ENCODE data around the gene SYT1. TPM values are rescaled to one million over a fixed set of nuclear protein-coding genes. Genes with fewer than 3 reads are reported as not detected.
A peak's percentile ranks its signal among the peaks of the same experiment; 100 is the strongest.

SYT1 gene
- total RNA-seq, 1 experiment from 2014 or later = 44.9 TPM

- TF ChIP-seq ZNF274 (IDR thresholded peaks at IDR 0.05; ENCODE audit: low read depth, low read length) = no peak
- peak; percentile 45; the same call in 1 of the 2 replicates for TF ChIP-seq EGR1 (IDR thresholded peaks at IDR 0.05; ENCODE audit: low read depth)
- no peak for TF ChIP-seq YY1 (IDR thresholded peaks at IDR 0.05; ENCODE audit: extremely low read depth, insufficient replicate concordance, low read depth, low read length)
Measured at GRCh38 chr12:78864403-78864869, at the start of gene SYT1 (continued).

GRCh38 chr12:78818487-78818886, 46.1 kb upstream of the SYT1 start:
- intact Hi-C loops (cut with micrococcal nuclease) = no loop called here
- H3K27me3 ChIP-seq (ENCODE audit: insufficient read depth, low read length) = no peaks in the 10 kb centered on the region
- no peaks in the 10 kb centered on the region for H4K20me1 ChIP-seq (ENCODE audit: insufficient read depth)
- H3K9me3 ChIP-seq (ENCODE audit: control insufficient read depth in 1 of 2, insufficient read depth in 1 of 2, low read depth in 1 of 2, low read length in 2 of 2) = no peaks in the 10 kb centered on the region
- no peaks in the 10 kb centered on the region for H3K79me2 ChIP-seq (ENCODE audit: insufficient read depth, low read length)
- H3K9me2 ChIP-seq (ENCODE audit: insufficient read depth) = peaks cover 4% of the 10 kb centered on the region; the same call in 1 of the 2 replicates
- DNase-seq (ENCODE audit: low read depth, low spot score) (peak; percentile 82), ATAC-seq (peak; percentile 97)
- H3K4me3 ChIP-seq (replicated peaks in 1 of 2; ENCODE audit: low read depth in 1 of 2, low read length in 2 of 2) = peak overlapping the region in 1 of 2 experiments; percentile 23; a peak in 2 of 4 replicates
- H3K27ac ChIP-seq (ENCODE audit: low read depth, low read length) = no peak overlapping the region
- BruUV-seq (replicated peaks) = no TSS peak
- TF ChIP-seq YY1 (IDR thresholded peaks at IDR 0.05; ENCODE audit: extremely low read depth, insufficient replicate concordance, low read depth, low read length) = peak; percentile 44
- TF ChIP-seq SIN3A (IDR thresholded peaks at IDR 0.05; ENCODE audit: low read depth) = no peak
- 0 out of 2 replicates have a peak, but pooled peaks have one; percentile 13 for TF ChIP-seq SP1 (IDR thresholded peaks at IDR 0.05; ENCODE audit: low read depth)
- TF ChIP-seq, protein P1, sequence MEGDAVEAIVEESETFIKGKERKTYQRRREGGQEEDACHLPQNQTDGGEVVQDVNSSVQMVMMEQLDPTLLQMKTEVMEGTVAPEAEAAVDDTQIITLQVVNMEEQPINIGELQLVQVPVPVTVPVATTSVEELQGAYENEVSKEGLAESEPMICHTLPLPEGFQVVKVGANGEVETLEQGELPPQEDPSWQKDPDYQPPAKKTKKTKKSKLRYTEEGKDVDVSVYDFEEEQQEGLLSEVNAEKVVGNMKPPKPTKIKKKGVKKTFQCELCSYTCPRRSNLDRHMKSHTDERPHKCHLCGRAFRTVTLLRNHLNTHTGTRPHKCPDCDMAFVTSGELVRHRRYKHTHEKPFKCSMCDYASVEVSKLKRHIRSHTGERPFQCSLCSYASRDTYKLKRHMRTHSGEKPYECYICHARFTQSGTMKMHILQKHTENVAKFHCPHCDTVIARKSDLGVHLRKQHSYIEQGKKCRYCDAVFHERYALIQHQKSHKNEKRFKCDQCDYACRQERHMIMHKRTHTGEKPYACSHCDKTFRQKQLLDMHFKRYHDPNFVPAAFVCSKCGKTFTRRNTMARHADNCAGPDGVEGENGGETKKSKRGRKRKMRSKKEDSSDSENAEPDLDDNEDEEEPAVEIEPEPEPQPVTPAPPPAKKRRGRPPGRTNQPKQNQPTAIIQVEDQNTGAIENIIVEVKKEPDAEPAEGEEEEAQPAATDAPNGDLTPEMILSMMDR (IDR thresholded peaks at IDR 0.05 in 2 of 3, conservative IDR thresholded peaks at IDR 0.05 in 1 of 3; ENCODE audit: borderline replicate concordance in 1 of 3, insufficient read depth in 1 of 3, low read depth in 2 of 3, low read length in 2 of 3) = no peak
- peak overlapping the region; percentile 71 for H2AFZ ChIP-seq (ENCODE audit: low read depth, low read length, poor library complexity, severe bottlenecking)
- peaks cover 0 to 12% of the 10 kb centered on the region in 2 experiments; a peak in 2 of 4 replicates for H3K4me1 ChIP-seq (ENCODE audit: control insufficient read depth in 1 of 2, insufficient read depth in 2 of 2, low read length in 2 of 2)
- ChIA-PET RAD21 (ENCODE audit: low non-redundant PET in 1 of 2, low total read pairs in 2 of 2, uncharacterized antibody in 2 of 2, unreplicated experiment in 2 of 2) (no interaction called here), CTCF (no interaction called here), POLR2A (no interaction called here)
- H3K9ac ChIP-seq (ENCODE audit: low read length) = no peak overlapping the region
- peak overlapping the region; percentile 63 for H3K4me2 ChIP-seq (ENCODE audit: low read length)
- H3K36me3 ChIP-seq (ENCODE audit: control insufficient read depth in 1 of 2, insufficient read depth in 2 of 2, low read length in 2 of 2) = no peaks in the 10 kb centered on the region

Measured in HCT116 (cell line).